ENCODE results near the gene S100A2. TPM values are rescaled to one million over a fixed set of nuclear protein-coding genes. Genes with fewer than 3 reads are reported as not detected.
A peak's percentile ranks its signal among the peaks of the same experiment; 100 is the strongest.
"Not testable (repeated sequence)": the region's sequence is repeated elsewhere in the genome, so short reads cannot be mapped to it uniquely, and the experiment has no call there.

The S100A2 gene
- total and polyA plus RNA-seq, 5 experiments from 2014 or later: not detected

DNA sequence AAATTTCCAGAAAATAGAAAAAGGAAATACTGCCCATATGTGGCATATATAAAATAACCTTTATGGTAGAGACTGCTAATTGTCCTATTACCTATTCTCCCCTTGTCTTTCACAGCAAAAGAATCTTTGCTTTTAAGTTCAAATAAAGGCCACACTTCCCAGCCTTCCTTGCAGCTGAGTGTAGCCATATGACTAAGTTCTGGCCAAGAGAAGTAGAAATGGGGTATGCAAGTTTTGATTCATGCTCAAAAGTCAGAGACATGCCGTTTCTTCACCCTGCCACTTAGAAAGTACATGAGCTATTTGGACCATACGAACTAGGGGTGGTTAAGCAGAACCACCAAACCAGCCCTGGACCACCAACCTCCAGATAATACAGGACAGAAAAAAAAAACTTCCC lies 18.3 kb upstream of the S100A2 start:
- Mint-ChIP-seq H3K4me1 (no peaks in the 10 kb centered on the region), H3K27me3 (peaks cover 0 to 10% (median 6%) of the 10 kb centered on the region in 5 donors), H3K36me3 (no peaks in the 10 kb centered on the region), H3K27ac (no peak overlapping the region), H3K9me3 (no peaks in the 10 kb centered on the region), H3K4me3 (no peak overlapping the region)
- POLR2A ChIA-PET: no interaction called here
- no peak for ATAC-seq
- no peak for DNase-seq

DNA sequence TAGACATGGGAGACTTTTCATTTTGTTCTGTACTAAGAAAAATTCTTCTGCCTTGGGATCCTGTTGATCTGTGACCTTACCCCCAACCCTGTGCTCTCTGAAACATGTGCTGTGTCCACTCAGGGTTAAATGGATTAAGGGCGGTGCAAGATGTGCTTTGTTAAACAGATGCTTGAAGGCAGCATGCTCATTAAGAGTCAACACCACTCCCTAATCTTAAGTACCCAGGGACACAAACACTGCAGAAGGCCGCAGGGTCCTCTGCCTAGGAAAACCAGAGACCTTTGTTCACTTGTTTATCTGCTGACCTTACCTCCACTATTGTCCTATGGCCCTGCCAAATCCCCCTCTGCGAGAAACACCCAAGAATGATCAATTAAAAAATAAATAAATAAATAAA lies 17.9 kb upstream of the S100A2 start:
- peaks cover 0 to 11% (median 10%) of the 10 kb centered on the region in 5 donors for H3K27me3 Mint-ChIP-seq
- H3K27ac Mint-ChIP-seq, H3K9me3 Mint-ChIP-seq, H3K4me1 Mint-ChIP-seq, H3K36me3 Mint-ChIP-seq, DNase-seq, ATAC-seq, POLR2A ChIA-PET, H3K4me3 Mint-ChIP-seq: not testable (repeated sequence)

DNA sequence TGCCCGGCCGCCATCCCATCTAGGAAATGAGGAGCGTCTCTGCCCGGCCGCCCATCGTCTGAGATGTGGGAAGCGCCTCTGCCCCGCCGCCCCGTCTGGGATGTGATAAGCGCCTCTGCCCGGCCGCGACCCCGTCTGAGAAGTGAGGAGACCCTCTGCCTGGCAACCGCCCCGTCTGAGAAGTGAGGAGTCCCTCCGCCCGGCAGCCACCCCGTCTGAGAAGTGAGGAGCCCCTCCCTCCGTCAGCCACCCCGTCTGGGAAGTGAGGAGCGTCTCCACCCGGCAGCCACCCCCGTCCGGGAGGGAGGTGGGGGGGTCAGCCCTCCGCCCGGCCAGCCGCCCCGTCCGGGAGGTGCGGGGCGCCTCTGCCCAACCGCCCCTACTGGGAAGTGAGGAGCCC lies 17.2 kb upstream of the S100A2 start:
- ATAC-seq, POLR2A ChIA-PET, H3K36me3 Mint-ChIP-seq, H3K4me3 Mint-ChIP-seq, H3K27ac Mint-ChIP-seq, H3K9me3 Mint-ChIP-seq, H3K4me1 Mint-ChIP-seq, DNase-seq: not testable (repeated sequence)
- H3K27me3 Mint-ChIP-seq: peaks cover 3 to 18% (median 17%) of the 10 kb centered on the region in 5 donors

DNA sequence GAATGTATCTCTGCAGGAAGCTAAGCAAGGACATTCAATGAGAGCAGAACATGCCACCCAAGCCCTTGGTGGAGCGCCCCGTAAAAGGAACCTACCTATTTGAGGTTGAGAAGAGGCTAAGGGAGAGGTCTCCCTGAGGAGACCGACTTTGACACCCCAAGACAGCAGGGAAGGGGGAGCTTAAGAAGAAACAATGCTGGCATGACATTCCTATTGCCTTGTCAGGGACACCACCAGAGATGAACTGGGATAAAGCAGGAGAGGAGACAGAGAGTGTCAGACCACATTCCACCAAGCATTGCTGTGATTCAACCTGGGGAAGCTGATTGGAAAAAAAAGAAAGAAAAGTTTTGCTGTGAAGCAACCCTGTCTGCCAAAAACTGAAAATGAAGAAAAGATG lies 13.3 kb upstream of the S100A2 start:
- DNase-seq: no peak
- no peaks in the 10 kb centered on the region for H3K9me3 Mint-ChIP-seq

DNA sequence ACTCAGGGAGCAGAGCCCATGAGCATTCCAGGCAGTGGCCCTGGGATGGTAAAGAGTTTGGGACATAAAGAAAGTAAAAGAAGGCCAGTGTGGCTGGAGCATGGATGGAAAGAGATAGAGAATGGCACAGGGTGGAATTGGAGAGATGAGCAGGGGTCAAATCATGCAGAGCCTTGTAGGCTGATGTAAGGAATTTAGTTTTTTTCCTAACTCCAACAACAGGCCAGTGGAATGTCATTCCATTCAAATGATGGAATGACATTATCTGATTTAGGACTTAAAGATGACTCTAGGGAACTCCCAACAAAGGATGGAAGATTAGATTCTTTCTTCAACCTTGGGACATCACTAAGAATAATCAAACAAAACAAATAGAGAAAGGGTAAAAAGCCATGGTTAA lies 12.8 kb upstream of the S100A2 start:
- POLR2A ChIA-PET: no interaction called here
- no peaks in the 10 kb centered on the region for H3K9me3 Mint-ChIP-seq
- no peak for ATAC-seq

More for the DNA sequence above, 13.3 kb upstream of the S100A2 start:
- ATAC-seq: no peak
- Mint-ChIP-seq H3K27me3 (peaks cover 7 to 33% (median 12%) of the 10 kb centered on the region in 5 donors), H3K36me3 (no peaks in the 10 kb centered on the region), H3K4me3 (no peak overlapping the region), H3K4me1 (peaks cover 0 to 2% (median 0%) of the 10 kb centered on the region in 4 donors), H3K27ac (no peak overlapping the region)
- POLR2A ChIA-PET: no interaction called here

DNA sequence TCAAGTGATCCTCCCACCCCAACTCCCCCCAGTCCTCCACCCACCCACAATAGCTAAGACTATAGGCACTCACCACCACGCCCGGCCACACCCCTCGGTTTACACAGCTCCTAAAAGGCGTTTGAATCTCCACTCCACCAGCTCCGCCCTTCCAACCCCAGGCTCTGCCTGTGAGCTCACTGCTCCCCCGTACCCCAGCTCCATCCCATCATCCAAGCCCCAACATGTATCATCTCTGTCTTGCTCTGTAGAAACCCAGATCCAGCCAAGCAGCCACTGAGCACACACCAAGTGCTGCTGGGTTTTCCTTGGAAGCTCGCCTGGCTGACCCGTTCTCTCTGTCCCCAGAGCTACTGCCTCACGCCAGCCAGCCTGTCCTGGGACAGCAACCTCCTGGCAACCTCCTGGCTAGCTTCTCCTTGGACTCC lies 12.0 kb upstream of the S100A2 start:
- Mint-ChIP-seq H3K9me3 (no peaks in the 10 kb centered on the region), H3K36me3 (no peaks in the 10 kb centered on the region), H3K4me1 (peaks cover 0 to 6% (median 2%) of the 10 kb centered on the region in 4 donors), H3K27me3 (peaks cover 7 to 33% (median 12%) of the 10 kb centered on the region in 5 donors), H3K4me3 (no peak overlapping the region), H3K27ac (no peak overlapping the region)
- no peak for ATAC-seq
- POLR2A ChIA-PET: no interaction called here
- DNase-seq: no peak

More for the DNA sequence above, 12.8 kb upstream of the S100A2 start:
- no peak for DNase-seq
- H3K4me3 Mint-ChIP-seq: no peak overlapping the region
- peaks cover 7 to 33% (median 12%) of the 10 kb centered on the region in 5 donors for H3K27me3 Mint-ChIP-seq
- H3K36me3 Mint-ChIP-seq: no peaks in the 10 kb centered on the region
- peak overlapping the region in 2 of 10 donors; percentile 2 to 17 for H3K27ac Mint-ChIP-seq
- peaks cover 0 to 2% (median 0%) of the 10 kb centered on the region in 4 donors for H3K4me1 Mint-ChIP-seq

DNA sequence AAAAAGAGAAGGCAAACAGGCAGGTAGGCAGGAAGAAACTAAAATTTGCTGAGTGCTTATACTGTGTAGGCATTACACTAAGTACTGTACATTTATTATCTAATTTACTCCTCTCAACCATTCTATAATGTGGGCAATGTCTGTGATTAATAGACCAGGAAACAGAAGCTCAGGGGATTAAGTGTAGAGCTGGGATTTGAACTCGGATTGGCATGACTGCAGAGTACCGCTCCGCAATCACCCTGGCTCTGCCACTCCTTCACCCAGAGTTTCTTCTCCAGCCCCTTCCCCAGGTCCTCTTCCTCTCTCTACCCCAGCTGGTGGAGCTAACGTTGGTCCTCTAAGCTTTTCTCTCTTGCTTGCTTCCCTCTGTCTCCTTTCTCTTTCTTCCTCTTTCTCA lies 11.5 kb upstream of the S100A2 start:
- peaks cover 7 to 33% (median 12%) of the 10 kb centered on the region in 5 donors for H3K27me3 Mint-ChIP-seq
- no peak overlapping the region for H3K4me3 Mint-ChIP-seq
- ATAC-seq (no peak), DNase-seq (no peak)
- POLR2A ChIA-PET: no interaction called here
- H3K27ac Mint-ChIP-seq: no peak overlapping the region
- H3K9me3 Mint-ChIP-seq: no peaks in the 10 kb centered on the region
- H3K4me1 Mint-ChIP-seq: peaks cover 0 to 8% (median 2%) of the 10 kb centered on the region in 4 donors
- no peaks in the 10 kb centered on the region for H3K36me3 Mint-ChIP-seq

DNA sequence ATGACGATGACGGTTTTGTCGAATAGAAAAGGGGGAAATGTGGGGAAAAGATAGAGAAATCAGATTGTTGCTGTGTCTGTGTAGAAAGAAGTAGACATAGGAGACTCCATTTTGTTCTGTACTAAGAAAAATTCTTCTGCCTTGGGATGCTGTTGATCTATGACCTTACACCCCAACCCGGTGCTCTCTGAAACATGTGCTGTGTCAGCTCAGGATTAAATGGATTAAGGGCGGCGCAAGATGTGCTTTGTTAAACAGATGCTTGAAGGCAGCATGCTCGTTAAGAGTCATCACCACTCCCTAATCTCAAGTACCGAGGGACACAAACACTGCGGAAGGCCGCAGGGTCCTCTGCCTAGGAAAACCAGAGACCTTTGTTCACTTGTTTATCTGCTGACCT lies 9.9 kb upstream of the S100A2 start:
- H3K36me3 Mint-ChIP-seq, DNase-seq, H3K4me1 Mint-ChIP-seq, H3K9me3 Mint-ChIP-seq, ATAC-seq, H3K4me3 Mint-ChIP-seq: not testable (repeated sequence)
- Mint-ChIP-seq H3K27ac (peak overlapping the region in 1 of 10 donors; percentile 44), H3K27me3 (peaks cover 7 to 33% (median 15%) of the 10 kb centered on the region in 5 donors)
- POLR2A ChIA-PET: interaction anchor here (0.6 kb wide), 1 partner anchor 13 kb away, joined by 3 read pairs; no protein-coding TSS in a partner anchor

DNA sequence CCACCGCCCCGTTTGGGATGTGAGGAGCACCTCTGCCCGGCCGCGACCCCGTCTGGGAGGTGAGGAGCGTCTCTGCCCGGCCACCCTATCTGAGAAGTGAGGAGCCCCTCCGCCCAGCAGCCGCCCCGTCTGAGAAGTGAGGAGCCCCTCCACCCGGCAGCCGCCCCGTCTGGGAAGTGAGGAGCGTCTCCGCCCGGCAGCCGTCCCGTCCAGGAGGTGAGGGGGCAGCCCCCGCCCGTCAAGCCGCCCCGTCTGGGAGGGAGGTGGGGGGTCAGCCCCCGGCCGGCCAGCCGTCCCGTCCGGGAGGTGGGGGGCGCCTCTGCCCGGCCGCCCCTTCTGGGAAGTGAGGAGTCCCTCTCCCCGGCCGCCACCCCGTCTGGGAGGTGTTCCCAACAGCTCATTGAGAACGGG lies 9.4 kb upstream of the S100A2 start:
- Mint-ChIP-seq H3K27me3 (peaks cover 7 to 33% (median 15%) of the 10 kb centered on the region in 5 donors), H3K27ac (peak overlapping the region in 1 of 10 donors; percentile 44)
- H3K4me1 Mint-ChIP-seq, H3K9me3 Mint-ChIP-seq, H3K4me3 Mint-ChIP-seq, POLR2A ChIA-PET, DNase-seq, ATAC-seq, H3K36me3 Mint-ChIP-seq: not testable (repeated sequence)

DNA sequence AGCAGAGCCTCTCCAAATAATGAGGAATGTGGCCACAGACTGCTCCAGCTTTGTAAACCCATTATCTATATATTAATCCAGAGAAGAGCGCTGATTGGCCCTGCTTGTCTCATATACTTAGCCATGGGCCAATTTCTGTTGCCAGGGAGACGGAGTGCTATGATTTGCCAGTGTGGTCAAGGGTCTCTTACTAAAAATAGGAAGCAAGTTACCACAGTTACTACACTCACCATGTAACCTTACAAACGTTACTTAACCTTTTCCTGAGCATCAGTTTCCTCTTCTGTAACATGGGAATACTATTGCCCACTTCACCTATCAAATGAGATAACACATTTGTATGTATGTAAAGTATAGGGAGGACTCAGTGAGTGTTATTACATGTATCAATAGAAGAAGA lies 7.7 kb upstream of the S100A2 start:
- no peaks in the 10 kb centered on the region for H3K36me3 Mint-ChIP-seq
- H3K27me3 Mint-ChIP-seq: peaks cover 7 to 25% (median 11%) of the 10 kb centered on the region in 5 donors
- DNase-seq: no peak
- no peak for ATAC-seq
- H3K27ac Mint-ChIP-seq: no peak overlapping the region
- POLR2A ChIA-PET: interaction anchor here (5.8 kb wide), 1 partner anchor 37 kb away, joined by 44 read pairs; the partner anchor contains the start of gene S100A6
- H3K4me1 Mint-ChIP-seq: peaks cover 6 to 13% (median 7%) of the 10 kb centered on the region in 4 donors
- H3K9me3 Mint-ChIP-seq: no peaks in the 10 kb centered on the region
- no peak overlapping the region for H3K4me3 Mint-ChIP-seq

DNA sequence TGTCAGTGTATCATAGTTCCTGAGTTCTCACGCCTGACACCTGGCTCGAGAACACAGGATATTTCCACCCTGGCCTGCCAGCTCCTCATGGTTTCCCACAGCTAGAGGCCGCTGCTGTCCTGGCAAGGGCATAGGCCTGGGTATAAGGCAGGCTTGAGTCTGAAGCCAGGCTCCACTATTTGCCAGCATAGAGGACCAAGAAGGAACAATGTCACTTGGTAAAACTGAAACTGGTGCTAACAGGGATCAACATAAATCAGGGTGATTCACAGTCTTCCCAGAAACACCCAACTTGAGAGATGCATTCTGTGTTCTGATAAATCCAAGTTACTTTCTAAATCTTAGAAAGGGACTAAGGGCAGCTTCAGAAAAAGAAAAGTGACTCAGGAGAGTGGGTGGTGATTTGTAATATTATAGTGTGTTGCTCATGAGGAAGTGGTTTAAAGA lies 6.9 kb upstream of the S100A2 start:
- Mint-ChIP-seq H3K4me3 (no peak overlapping the region), H3K36me3 (no peaks in the 10 kb centered on the region), H3K27ac (peak overlapping the region in 2 of 10 donors; percentile 9 to 10), H3K9me3 (no peaks in the 10 kb centered on the region), H3K27me3 (peaks cover 2 to 18% (median 4%) of the 10 kb centered on the region in 5 donors), H3K4me1 (peaks cover 10 to 20% (median 13%) of the 10 kb centered on the region in 4 donors)
- ATAC-seq: peak; percentile 82 to 87
- POLR2A ChIA-PET: interaction anchor here (1.8 to 5.8 kb wide), 2 partner anchors 36 to 40 kb away, joined by 8 to 44 read pairs; partner anchors contain the start of gene S100A6
- peak in 9 of 10 donors; percentile 25 to 77 (median 39) for DNase-seq

DNA sequence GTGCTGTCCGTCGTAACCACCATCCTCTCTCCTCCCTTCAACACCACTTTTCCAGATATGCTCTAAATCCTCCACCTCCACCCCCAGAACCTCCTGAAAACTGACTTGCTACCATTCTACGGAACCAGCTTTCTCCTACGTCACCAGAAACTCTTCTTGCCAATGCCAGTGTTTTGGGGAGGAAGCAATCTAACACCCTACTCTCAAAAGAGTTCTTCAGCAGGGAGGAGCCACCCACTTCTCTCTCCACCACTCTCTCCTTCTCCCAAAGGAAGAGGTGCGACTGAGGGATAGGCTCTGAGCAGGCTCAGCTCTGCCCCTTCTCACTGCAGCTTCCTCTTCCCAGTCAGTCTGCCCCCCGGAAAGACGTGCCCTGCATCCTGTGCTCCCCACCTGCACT lies 6.1 kb upstream of the S100A2 start:
- no peaks in the 10 kb centered on the region for H3K9me3 Mint-ChIP-seq
- H3K4me3 Mint-ChIP-seq: no peak overlapping the region
- DNase-seq (no peak), ATAC-seq (no peak)
- H3K36me3 Mint-ChIP-seq: no peaks in the 10 kb centered on the region
- H3K27ac Mint-ChIP-seq: peak overlapping the region in 2 of 10 donors; percentile 25 to 29
- H3K27me3 Mint-ChIP-seq: peaks cover 0 to 12% (median 4%) of the 10 kb centered on the region in 5 donors
- H3K4me1 Mint-ChIP-seq: peaks cover 11 to 27% (median 19%) of the 10 kb centered on the region in 4 donors
- POLR2A ChIA-PET: interaction anchor here (1.8 to 5.8 kb wide), 2 partner anchors 36 to 39 kb away, joined by 8 to 44 read pairs; partner anchors contain the start of gene S100A6

DNA sequence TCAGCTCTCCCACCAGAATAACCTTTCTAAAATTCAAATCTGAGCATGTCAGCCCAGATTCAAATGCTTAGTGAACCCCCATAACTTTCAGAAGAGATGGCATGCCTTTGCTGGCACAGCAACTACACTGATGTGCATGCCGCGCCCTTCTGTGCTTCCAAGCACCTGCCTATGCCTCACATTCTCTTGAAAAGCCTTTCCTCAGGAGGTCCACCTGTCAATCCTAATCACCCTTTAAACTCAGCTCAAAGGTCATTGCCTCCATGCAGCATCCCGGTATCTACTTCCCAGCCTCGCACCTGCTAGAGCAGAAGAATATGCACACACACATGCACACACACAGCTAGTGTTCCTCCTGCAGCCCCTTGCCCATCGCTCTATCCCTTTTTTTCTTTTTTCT lies 5.2 kb upstream of the S100A2 start:
- H3K4me1 Mint-ChIP-seq: peaks cover 14 to 34% (median 27%) of the 10 kb centered on the region in 4 donors
- H3K27ac Mint-ChIP-seq: peak overlapping the region in 1 of 10 donors; percentile 20
- DNase-seq: no peak
- peaks cover 0 to 12% (median 3%) of the 10 kb centered on the region in 5 donors for H3K27me3 Mint-ChIP-seq
- no peaks in the 10 kb centered on the region for H3K9me3 Mint-ChIP-seq
- no peaks in the 10 kb centered on the region for H3K36me3 Mint-ChIP-seq
- POLR2A ChIA-PET: interaction anchor here (1.0 to 5.8 kb wide), 2 partner anchors 11 to 35 kb away, joined by 4 to 44 read pairs; partner anchors contain the start of gene S100A6
- no peak overlapping the region for H3K4me3 Mint-ChIP-seq
- no peak for ATAC-seq
